Measurements from ENCODE around the gene COL6A3.
"Not testable (repeated sequence)": the region's sequence is repeated elsewhere in the genome, so short reads cannot be mapped to it uniquely, and the experiment has no call there.

Gene COL6A3

DNA sequence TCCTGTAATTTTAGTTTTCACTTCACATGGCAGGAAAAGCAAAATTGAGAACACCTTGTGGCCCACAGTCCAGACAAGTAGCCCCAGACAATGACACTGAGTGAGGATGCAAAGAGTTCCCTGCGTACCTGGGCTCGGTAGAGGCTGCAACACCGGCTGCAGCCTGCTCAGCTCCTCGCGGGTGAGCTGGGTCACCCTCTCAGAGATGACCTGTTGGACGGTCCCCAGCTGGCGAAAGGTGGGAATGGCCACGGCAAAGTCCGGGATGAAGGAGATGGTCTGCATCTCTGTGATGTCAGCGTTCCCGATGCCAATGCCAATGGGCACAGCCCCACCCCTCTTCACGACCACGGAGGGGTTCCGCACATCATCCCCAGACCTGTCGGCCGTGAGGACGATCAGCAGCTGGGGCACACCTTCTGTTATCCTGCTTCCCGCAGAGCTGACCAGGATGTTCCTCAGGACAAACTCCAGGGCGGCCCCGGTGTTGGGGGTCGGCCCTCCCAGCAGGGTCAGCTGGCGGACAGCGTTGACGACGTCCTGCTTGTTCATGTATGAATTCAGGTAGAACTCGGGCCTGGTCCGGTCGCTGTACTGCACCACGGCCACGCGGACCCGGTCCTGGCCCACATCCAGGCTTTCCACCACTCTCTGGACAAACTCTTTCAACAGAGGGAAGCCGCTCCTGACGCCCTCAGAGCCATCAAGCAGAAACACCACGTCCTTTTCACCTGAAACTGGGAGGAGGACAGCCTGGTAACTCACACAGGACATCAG lies 39.5 kb downstream of the COL6A3 start:
- DNase-seq: no peak

DNA sequence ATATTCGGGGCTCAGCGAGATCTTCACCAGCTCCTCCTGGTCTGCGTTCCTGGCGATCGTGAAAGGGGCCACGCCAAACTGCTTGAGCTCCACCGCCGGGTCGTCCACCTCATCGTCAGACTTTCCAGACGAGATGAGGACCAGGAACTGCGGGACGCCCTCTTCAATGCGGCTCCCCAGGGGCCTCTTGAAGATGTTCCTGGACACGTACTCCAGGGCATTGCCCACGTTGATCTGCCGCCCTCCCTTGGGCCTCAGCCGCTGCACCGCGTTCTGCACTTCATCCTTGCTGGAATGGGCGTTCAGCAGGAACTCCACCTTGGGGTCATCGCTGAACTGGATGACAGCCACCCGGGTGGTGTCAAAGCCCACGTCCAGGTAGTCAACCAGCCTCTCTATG lies 42.1 kb downstream of the COL6A3 start:
- no peak for DNase-seq

DNA sequence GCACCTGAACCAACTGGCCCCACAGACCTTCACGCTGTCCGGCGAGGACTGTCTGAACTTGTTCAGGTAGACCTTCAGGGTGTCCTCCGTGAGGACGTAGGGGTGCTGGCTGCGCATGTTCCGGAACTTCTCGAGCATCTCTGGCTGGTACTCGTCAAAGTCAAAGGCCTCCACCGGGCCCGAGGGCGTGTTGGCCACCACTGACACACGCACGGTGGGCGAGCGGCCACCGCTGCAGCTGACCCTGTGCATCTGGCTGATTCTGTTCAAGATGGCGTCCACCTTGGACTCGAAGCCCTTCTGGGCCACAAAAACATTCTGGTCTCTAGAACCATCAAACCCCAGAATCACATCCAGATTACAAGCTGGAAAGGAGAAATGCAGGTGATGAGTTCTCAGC lies 48.3 kb downstream of the COL6A3 start:
- DNase-seq: no peak

DNA sequence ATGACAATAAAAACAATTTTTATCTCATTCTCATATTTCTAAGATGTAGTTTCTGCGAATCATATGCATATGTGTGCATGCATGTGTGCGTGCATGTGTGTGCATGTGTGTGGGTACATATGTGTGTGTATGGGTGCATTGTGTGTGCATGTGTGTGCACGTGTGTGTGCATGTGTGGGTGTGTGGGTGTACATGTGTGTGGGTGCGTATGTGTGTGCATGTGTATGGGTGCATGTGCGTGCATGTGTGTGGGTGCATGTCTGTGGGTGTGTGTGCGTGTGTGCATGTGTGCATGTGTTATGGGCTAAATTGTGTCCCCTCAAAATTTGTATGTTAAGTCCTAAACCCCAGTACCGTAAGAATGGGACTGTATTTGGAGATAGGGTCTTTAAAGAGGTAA lies 49.3 kb downstream of the COL6A3 start:
- DNase-seq: no peak

DNA sequence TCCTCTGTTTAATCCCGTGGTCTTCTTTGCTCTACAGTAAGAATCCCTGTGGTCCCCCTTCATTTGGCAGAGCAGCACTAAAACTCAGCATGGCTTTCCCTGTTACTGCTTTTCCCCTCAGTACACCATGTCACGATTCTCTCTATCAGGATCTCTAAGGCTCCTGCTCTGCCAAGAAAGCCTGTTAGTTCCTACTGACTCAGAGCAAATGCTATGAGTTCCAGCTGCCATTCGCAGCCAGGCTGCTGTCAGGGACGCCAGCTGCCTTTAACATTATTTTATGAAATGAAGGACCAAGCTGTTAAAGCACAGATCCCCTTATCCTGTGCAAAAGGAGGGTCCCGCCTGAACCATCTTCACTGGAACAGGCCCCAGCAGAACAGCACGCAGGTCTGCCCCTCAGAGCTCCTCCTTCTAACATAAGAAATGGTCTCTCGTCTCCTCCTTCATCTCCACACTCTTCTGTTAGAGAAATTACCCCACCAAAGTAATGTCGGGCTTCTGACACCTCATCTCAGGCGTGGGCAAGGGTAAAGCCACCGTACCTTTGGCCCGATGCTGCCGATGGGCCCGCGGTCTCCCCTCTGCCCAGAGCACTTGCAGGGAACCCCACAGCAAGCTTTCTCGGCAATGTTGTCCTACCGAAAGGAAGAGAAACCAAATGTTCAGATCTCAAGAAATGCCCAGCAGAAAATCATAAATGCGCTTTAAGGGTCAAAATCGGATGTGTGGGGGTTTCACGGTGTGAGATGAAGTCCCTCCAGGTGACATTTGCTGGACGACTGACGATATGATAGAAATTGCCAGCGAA lies 52.6 kb downstream of the COL6A3 start:
- DNase-seq: no peak

DNA sequence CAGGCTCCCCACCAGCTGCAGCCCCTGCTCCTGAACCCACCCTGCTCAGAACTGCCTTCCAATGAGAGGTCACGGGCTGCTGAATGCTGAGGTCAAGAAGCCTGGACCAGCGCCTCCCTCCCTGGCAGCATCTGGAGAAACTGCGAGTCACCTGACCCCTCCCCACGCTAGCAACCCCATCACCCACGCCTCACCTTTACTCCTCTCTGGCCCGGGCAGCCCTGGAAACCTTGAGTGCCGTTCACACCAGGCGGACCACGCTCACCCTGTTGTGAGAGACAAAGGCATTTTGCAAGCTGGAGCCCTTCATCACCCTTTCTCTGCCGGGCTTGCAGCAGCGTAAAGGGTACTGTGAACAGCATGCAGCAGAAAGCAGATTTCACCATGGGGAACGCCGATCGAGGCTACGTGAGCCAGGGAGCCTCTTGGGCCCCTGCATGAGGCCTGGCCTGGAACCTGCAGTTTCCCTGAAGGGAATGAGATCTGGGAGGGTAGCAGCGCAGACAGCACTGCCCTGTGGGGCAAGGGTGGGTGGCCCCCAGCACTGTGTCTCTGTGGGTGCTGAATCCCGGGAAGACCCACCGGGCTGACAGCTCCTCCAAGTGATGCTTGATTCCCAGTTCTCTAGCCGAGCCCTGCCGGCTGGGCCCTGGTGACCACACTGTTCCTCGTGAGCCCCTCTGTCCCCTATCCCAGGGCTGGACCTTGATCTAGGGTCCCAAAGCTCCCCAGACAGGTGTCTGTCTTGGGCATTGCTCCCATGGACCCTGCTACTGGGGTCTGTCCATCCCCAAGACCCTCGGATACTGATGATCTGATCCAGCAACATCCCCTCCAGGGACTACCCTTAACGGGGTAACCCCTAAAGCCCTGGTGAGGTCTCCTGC lies 53.8 kb downstream of the COL6A3 start:
- DNase-seq: no peak

DNA sequence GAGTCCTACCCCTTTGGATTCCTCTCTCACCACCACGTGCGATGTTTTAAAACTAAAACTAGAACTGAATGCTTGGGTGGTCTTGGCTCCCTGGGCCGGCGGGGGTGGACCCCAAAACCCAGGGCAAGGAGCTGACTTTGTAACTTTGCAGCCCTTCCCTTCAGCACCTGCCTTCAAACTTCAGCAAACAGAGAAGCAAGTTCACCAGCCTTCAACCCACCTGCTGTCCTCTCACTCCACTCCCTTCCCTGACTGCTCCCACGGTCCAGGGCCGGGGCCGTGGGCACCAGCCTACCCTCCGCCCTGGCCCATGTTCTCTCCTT lies 54.5 kb downstream of the COL6A3 start:
- DNase-seq: no peak

DNA sequence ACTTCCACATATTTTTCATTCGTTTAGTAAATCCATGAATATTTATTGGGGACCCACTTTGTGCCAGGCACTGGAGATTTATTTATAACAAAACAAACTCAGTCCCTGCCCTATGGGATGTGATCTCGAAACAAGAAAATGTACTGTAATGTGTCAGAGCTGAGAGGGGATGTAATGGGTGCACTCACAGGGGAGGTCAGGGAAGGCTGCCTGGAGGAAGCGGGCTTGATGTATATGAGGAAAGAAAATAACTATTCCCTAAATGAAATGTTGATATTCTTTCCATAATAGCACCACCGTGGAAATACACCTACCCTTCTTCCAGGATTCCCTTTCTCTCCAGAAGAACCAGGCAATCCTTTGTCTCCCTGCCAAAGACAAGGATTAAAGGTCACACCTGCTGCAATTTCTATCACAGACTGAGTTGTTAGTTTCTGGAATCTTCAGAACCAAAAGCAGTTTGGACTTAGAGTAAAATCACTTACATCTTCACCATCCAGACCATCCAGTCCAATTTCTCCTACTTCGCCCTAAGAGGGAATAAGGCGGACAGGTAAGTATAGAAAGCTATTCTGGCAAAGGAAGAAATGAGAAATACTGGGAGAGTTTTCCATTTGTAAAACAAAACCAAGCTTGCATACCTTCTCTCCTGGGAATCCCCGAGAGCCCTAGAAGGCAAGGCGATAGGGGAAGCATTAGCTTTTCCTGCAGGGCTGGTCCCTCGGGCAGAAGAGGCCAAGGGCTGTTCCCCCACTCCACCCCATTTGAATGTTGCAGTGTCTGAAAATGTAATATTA lies 55.0 kb downstream of the COL6A3 start:
- DNase-seq: no peak

DNA sequence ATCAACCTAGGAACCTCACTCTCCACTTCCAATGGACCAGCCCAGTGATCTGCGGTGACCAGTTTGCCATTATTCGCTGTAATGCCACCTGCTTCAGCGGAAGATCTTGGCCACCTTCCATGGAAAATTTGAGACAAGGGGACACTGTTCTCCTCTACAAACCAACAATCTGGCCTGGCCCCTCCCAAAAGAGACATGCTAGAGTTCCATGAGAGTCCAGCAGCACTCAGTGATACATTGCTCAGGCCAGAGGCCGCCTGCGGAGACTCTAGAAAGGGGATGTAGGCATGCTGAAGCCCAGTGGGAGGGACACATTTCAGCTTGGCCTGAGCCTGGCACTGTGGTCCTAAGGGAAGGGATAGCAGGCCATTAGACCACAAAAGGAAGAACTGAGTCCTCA lies 58.3 kb downstream of the COL6A3 start:
- no peak for DNase-seq

DNA sequence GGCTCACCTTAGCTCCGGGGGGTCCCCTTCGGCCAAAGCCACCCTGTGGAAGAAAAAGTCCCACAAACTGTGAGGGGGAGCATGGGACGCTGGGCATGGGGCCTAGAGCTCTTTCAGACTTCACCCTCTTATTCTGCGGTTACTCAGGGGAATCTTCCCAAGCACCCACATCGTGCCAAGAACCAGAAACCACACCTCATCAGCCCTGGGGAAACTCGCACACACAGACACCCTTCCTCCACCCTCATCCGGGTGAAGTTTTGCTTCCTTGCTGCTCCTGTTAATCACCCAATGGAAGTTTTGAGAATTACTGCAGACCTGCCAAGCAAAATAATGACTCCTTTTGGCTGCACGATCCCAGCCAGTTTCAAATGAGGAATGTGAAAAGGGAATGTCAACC lies 59.1 kb downstream of the COL6A3 start:
- no peak for DNase-seq

DNA sequence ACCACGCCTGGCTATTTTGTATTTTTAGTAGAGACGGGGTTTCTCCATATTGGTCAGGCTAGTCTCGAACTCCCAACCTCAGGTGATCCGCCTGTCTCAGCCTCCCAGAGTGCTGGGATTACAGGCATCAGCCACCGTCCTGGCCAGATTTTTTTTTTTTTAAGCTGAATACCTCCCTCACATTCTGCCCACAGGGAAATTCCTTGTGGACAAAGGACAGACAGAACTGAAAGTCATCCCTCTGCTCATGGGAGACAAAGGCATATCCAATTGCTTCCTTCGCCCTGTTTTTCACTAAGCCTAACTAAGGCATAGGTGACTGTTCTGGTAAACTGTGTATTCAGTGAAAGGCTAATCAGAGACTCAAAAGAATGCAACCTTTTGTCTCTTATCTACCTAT lies 59.8 kb downstream of the COL6A3 start:
- not testable (repeated sequence) for DNase-seq

DNA sequence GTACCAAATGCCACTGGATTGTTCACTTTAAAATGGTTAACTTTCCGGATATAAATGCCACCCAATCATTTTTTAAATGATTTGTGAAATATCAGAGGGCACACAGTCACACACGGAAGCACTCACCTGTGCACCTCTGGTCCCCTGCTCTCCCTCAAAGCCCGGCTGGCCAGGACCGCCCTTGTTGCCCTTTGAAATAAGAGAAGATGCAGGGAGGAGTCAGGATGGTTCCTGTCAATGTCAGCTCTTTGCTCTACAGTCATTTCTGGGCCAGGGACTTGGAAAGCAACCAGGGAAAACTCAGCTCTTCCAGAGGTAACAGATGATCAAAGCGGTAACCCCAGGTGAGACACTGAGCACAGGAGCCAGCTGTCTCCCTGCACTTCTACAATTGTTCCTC lies 60.7 kb downstream of the COL6A3 start:
- DNase-seq: no peak

DNA sequence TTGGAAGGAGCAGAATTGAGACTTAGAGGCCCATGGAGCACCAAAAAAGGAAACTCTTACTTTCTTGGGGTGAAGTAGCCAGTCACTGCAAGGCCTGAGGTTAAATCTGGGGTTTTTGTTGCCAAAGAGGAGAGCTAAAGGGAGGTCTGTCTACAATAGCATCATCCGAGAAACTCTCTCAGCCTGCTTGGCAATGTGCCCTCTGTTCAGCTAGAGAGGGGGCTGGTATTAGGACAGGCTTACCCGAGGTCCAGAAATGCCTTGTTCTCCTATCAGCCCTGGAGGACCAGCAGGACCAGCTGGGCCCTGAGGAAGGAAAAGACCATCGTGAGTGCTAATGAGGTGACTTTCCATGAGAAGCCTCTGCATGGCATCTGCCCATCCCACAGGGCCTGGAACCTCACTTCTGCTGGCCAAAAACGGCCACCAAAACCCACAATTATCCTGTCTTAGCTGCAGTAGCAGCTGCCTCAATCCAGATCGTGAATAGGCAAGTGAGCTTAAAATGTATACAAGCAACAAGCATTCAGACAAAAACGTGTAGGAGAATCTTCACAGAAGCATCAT lies 61.6 kb downstream of the COL6A3 start:
- DNase-seq: no peak

DNA sequence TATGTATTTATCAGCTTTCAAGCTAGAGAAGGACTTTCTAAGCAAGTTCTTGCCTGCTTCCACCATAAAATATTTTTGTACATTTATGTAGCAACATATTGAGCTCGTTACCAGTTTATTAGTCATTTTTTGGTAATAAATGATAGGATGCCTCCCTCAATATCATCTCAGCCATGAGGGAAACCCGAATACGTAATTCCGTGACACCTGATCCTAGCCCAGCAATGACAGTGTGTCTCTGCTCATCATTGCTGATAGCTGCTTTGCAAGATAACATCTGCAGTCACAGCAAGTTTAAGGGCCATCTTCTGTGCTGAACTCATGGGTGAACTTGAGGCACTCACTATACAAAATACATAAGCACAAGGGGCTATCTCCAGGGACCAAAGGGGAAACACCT lies 62.2 kb downstream of the COL6A3 start:
- no peak for DNase-seq

DNA sequence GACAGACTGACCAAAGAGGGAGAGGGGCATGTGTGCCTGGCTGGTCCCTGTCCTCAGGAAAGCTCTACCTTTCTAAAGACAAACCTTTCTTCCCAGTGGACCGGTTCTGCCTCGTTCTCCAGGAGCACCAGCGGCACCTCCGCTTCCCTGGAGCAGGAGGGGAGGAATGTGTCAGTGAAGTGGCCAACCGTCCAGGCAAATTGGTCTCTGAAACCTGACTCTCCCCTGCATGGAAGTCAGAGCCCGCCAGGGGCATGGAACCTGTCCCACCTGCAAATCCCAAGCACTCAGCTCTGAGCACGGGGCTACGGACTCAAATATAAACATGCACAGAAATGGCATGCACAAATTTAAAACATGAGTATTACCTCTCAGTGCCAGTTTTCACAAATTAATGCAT lies 62.9 kb downstream of the COL6A3 start:
- no peak for DNase-seq

DNA sequence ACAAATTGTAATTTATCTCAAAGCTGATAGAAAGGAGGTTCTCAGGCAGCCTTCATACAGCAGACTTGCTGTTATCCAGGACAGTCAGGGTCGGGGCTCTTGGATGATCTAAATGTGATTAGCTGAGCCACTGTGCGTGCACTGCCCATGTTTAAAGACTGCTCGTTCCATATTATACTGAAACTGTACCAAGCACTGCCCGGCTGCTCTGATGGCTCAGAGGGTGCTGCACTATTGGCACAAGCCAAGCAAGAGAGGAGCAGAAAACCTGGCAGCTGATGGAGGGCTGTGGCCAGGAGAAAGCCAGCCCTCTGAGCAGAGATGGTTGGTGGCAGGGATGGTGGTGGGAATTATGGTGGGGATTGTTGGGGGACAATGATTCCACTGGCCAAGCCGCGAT lies 63.4 kb downstream of the COL6A3 start:
- no peak for DNase-seq

DNA sequence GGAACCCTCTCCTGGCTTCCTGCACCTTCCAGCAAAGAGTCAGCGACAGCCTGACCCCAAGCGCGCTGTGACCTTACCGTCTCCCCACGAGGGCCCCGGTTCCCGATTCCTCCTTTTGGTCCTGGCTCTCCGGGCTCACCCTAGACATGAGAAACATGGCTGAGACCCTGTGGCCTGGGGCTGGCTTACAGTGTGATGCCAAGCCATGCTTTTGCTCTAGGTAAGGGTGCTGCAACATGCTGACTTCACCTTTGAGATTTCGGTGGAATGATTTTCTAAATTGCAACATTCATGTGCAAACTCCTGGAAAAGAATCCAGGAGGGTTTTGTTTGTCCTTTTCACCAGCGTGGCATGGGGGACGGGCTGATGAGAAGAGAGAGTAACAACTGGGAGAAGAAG lies 63.9 kb downstream of the COL6A3 start:
- no peak for DNase-seq

DNA sequence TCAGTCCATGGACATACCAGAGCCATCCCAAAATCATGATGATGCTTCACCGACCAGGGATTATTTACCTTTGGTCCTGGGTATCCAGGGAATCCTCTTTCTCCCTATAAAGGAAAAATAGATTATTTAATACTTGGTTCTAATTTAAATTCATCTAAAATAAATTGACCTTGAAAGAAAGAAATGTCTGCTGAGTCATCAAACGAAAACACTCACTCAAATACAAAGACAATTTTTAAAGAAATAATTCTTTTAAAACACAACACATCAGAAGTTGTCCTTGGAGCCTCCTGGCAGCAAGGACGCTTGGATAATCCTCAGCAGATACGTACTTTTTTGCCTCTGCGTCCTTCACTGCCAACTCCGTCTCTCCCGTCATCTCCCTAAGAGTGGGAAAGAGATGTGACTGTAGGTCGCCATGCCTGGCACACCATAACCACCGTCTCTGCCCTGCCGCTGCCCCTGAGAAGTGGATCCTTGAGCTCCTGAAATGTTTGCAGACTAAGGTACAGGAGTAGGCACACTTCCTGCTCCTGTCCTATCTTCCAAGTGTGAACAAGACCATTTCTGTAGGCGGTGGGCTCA lies 65.6 kb downstream of the COL6A3 start:
- no peak for DNase-seq

DNA sequence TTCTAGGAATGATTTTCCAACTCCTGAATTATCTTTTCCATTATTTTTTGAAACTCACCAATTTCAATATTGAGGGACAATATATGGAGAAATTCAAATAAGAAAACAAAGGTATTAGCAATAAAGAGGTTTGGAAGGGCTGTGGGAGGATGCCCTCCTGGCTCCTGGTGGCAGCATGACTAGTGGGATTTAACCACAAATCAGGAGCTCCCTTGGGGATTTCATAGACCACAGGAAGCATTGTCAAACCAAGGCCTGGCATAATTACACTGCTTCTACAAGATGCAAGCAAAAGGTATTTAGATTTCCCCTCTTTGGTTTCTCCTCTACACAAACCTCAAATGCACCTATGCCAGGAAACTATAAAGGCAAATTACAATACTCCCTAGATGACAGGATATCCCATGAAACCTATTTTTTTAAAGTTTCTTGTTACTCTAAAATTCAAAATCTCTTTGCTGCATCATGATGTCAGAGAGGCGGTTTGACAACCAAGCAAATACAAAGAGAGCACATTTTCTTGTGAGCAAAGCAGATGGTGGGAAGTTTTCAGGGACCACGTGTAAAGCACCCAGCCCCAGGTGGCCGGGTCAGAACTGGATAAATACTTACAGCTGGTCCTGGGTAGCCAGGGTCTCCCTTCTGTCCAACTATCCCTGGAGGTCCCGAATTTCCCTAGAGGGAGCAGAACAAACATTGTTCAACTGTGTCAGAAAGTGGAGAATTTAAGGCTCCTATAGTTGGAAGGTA lies 67.9 kb downstream of the COL6A3 start:
- no peak for DNase-seq

DNA sequence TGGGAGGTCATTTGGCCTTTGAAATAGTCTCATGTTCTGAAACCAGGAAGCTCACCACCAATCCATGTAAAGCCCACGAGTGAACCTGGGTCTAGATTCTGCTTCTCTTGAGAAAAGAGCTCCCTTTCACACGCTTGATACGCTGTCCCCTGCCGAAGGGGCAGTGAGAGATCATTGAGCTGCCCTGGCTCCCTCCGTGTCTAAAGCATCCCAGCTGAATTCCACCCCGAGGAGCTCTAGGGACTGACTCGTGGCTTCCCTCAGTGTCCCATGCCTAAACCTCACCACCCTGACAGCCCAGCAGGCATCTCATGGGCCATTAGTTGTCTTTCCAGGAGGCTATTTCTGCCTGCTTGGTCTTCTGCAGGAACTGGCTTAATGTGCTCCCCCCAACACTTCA lies 68.6 kb downstream of the COL6A3 start:
- DNase-seq: no peak

DNA sequence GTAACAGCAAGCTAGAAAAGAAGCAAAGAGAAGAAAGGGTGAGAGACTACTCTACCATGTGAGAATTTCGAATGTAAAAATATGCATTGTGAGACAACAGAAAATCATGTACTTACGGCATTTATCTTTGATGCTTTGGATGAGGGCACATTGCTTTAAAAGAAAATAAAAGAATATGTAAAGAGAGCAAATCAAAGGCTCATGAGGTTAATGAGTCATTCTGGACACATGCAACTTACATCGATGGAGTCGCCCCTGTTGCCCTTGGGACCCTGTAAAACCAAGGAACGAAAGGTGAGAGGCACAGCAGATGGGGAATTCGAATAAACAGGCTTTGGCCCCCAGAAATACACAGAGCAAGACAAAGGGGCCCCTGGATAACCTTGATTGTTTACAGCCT lies 69.0 kb downstream of the COL6A3 start:
- DNase-seq: no peak

Data from activated CD4-positive, alpha-beta T cell treated with anti-CD3 and anti-CD28 coated beads, Interleukin-10, Interleukin-2, amounts not matched to agents 100 ng/mL and 50 ng/mL, durations not matched to agents 16 hours and 8 hours (primary cell).